GM12878 (cell line): ENCODE results near the gene RXYLT1. TPM values are rescaled to one million over a fixed set of nuclear protein-coding genes. Genes with fewer than 3 reads are reported as not detected.

ENCODE experiments used
- ATAC-seq: fragments of 200-7000 bp; cut with Tn5 transposase; 3 replicates; pipeline ENCODE4 v1.9.1; 2020; ENCODE audit warnings: mild to moderate bottlenecking, moderate library complexity
- BruUV-seq: library from RNA; stranded (reverse); fragments of 400-500 nt; replicated peaks from 2 replicates; lab custom pipeline; 2021; lab: Mats Ljungman, UMichigan
- CTCF ChIA-PET: fragments of 300-600 bp; sonication (Branson Sonifier 250); formaldehyde crosslinking; extraction: SDS; loops from one replicate; lab custom pipeline; 2021; ENCODE audit warnings: inconsistent platforms; lab: Yijun Ruan, JAX
- POLR2A ChIA-PET: fragments of 350-600 bp; formaldehyde crosslinking; extraction: SDS; loops from one replicate; lab custom pipeline; 2021; ENCODE audit warnings: inconsistent platforms; lab: Charles Lee
- RAD21 ChIA-PET: fragments of 300-600 bp; sonication (Branson Sonifier 250); formaldehyde crosslinking; loops from one replicate; lab custom pipeline; 2023; ENCODE audit warnings: antibody characterized with exemption; ENCODE audit not compliant: unreplicated experiment; lab: Charles Lee
- SMC1A ChIA-PET: fragments of 300-600 bp; sonication (Branson Sonifier 250); formaldehyde crosslinking; loops from one replicate; lab custom pipeline; 2023; ENCODE audit not compliant: unreplicated experiment, uncharacterized antibody; lab: Charles Lee
- DNase-seq: peaks from one replicate; pipeline ENCODE4 v3.0.0-alpha.2; 2011; ENCODE audit warnings: low read depth, low spot score
- FAIRE-seq: peaks from 3 replicates; lab custom pipeline; 2011; peaks lifted over from hg19 to GRCh38; lab: Jason Lieb, UNC
- H2AFZ ChIP-seq: 2 replicates; pipeline ENCODE4 v1.6.0; 2011; ENCODE audit warnings: low read depth, low read length, control low read depth; ENCODE audit not compliant: control insufficient read depth
- H3K27ac ChIP-seq: 2 replicates; pipeline ENCODE4 v1.5.1; 2011; ENCODE audit warnings: control low read depth; ENCODE audit not compliant: control insufficient read depth, insufficient read depth
- H3K27me3 ChIP-seq, 2 experiments: replicated peaks in 1 of 2; 2 replicates each; pipeline versions ENCODE4 v1.6.0 to v1.6.1; 2011; ENCODE audit warnings: low read length in 1 of 2; ENCODE audit not compliant: control insufficient read depth in 2 of 2, insufficient read depth in 2 of 2
- H3K36me3 ChIP-seq, 2 experiments: 2 replicates each; pipeline ENCODE4 v1.5.1; 2011; ENCODE audit warnings: low read length in 1 of 2; ENCODE audit not compliant: control insufficient read depth in 2 of 2, insufficient read depth in 2 of 2
- H3K4me1 ChIP-seq: 2 replicates; pipeline ENCODE4 v1.6.1; 2011; ENCODE audit warnings: mild to moderate bottlenecking, low read length, moderate library complexity, mixed read lengths; ENCODE audit not compliant: control insufficient read depth, insufficient read depth
- H3K4me2 ChIP-seq: 2 replicates; pipeline ENCODE4 v1.6.0; 2011; ENCODE audit warnings: control low read depth; ENCODE audit not compliant: control insufficient read depth, insufficient read depth
- H3K4me3 ChIP-seq: fragments of 200-600 bp; sonication (generic); 2 replicates; pipeline ENCODE4 v1.5.1; 2016
- H3K79me2 ChIP-seq: 2 replicates; pipeline ENCODE4 v1.6.0; 2011; ENCODE audit warnings: low read length; ENCODE audit not compliant: control insufficient read depth, insufficient read depth
- H3K9ac ChIP-seq: 2 replicates; pipeline ENCODE4 v1.8.0; 2011; ENCODE audit warnings: low read length, control low read depth, mixed read lengths; ENCODE audit not compliant: control insufficient read depth, insufficient read depth
- H3K9me3 ChIP-seq: replicated peaks from 3 replicates; pipeline ENCODE4 v1.5.1; 2011; ENCODE audit warnings: mild to moderate bottlenecking, low read length; ENCODE audit not compliant: control insufficient read depth, insufficient read depth
- H4K20me1 ChIP-seq: 2 replicates; pipeline ENCODE4 v1.6.0; 2011; ENCODE audit not compliant: control insufficient read depth, insufficient read depth
- BACH1 ChIP-seq: fragments of 450-650 bp; IDR thresholded peaks from 2 replicates; pipeline ENCODE4 v1.6.1; 2017; ENCODE audit warnings: mild to moderate bottlenecking, borderline replicate concordance
- BCL11A ChIP-seq: IDR thresholded peaks from 2 replicates; pipeline ENCODE4 v1.6.1; 2011; ENCODE audit warnings: low read depth, low read length
- CBX5 ChIP-seq: sonication (generic); IDR thresholded peaks from 2 replicates; pipeline ENCODE4 v1.6.1; 2016; ENCODE audit warnings: low read depth, moderate library complexity, mild to moderate bottlenecking, inconsistent platforms
- CHD2 ChIP-seq: IDR thresholded peaks from 2 replicates; pipeline ENCODE4 v1.6.1; 2011; ENCODE audit warnings: low read depth, low read length, improper control_type of control experiment, borderline replicate concordance
- E2F4 ChIP-seq: IDR thresholded peaks from 2 replicates; pipeline ENCODE4 v1.6.1; 2012; ENCODE audit warnings: low read depth, low read length, improper control_type of control experiment
- KDM1A ChIP-seq: fragments of 200-600 bp; sonication (generic); IDR thresholded peaks from 2 replicates; pipeline ENCODE4 v1.6.1; 2016; ENCODE audit warnings: borderline replicate concordance
- PRDM15 ChIP-seq: fragments of 450-650 bp; formaldehyde crosslinking; IDR thresholded peaks from 2 replicates; pipeline ENCODE4 v1.4.0; 2020; ENCODE audit warnings: mild to moderate bottlenecking, moderate library complexity
- RAD51 ChIP-seq: fragments of 450-650 bp; IDR thresholded peaks from 2 replicates; pipeline ENCODE4 v1.6.1; 2016; ENCODE audit warnings: moderate library complexity, mild to moderate bottlenecking, inconsistent platforms
- RB1 ChIP-seq: fragments of 450-650 bp; formaldehyde crosslinking; IDR thresholded peaks from 2 replicates; pipeline ENCODE4 v1.6.1; 2017; ENCODE audit warnings: mild to moderate bottlenecking, borderline replicate concordance
- REST ChIP-seq: IDR thresholded peaks from 2 replicates; pipeline ENCODE4 v1.6.1; 2012; ENCODE audit warnings: mild to moderate bottlenecking, low read depth, low read length
- SMAD1 ChIP-seq: fragments of 450-650 bp; IDR thresholded peaks from 2 replicates; pipeline ENCODE4 v1.6.1; 2018; ENCODE audit warnings: mild to moderate bottlenecking, low read depth; ENCODE audit not compliant: partially characterized antibody
- TBL1XR1 ChIP-seq: IDR thresholded peaks from 2 replicates; pipeline ENCODE4 v1.6.1; 2012; ENCODE audit warnings: low read depth, low read length, improper control_type of control experiment
- TCF12 ChIP-seq: IDR thresholded peaks from 2 replicates; pipeline ENCODE4 v1.6.1; 2011; ENCODE audit warnings: low read depth, mild to moderate bottlenecking, low read length
- YY1 ChIP-seq: IDR thresholded peaks from 2 replicates; pipeline ENCODE4 v1.6.1; 2011; ENCODE audit warnings: low read depth, mild to moderate bottlenecking, low read length
- WGBS: methylation state at CpG from one replicate; pipeline ENCODE4 v1.1.6; 2016; ENCODE audit warnings: low lambda C conversion rate; ENCODE audit not compliant: insufficient replicate concordance, insufficient coverage; ENCODE audit errors: missing lambda C conversion rate; 5-methylcytosine and 5-hydroxymethylcytosine counted together
- in situ Hi-C: fragments of 300-500 bp; cut with MboI; formaldehyde crosslinking; loops from 9 replicates; pipeline ENCODE4 v1.14.3; 2018; ENCODE audit warnings: mixed read lengths
- intact Hi-C: fragments of 100-400 bp; cut with micrococcal nuclease; formaldehyde crosslinking; loops from one replicate; pipeline ENCODE4 v1.14.2; 2022; ENCODE audit not compliant: unreplicated experiment
- polyA plus RNA-seq, 11 experiments: library from polyadenylated mRNA; depleted of rRNA in 4 of 11; unstranded in 6 of 11; stranded (reverse) in 5 of 11; fragments of >200 nt; fragmentation: Nextera tagmentation in 4 of 11; fragmentation: Illumina TruSeq in 1 of 11; extraction: Ambion mirVana in 4 of 11; extraction: Trizol in 1 of 11; gene quantifications; 1 replicate in 1 of 11; 2 replicates in 10 of 11; pipeline versions ENCODE4 v1.2.1 to v1.2.3, GENCODE V29; 2011 to 2016; ENCODE audit warnings: inconsistent platforms in 2 of 11, missing spikeins in 2 of 11, low read depth in 1 of 11
- total RNA-seq, 4 experiments: library from RNA; depleted of rRNA in 3 of 4; stranded (reverse); fragments of >200 nt in 3 of 4; fragmentation: Illumina TruSeq in 1 of 4; extraction: Trizol in 1 of 4; gene quantifications; 2 replicates each; pipeline versions ENCODE4 v1.2.1 to v1.2.3, GENCODE V29; 2013 to 2021

Gene RXYLT1
- total and polyA plus RNA-seq, 10 of the 15 experiments (the other 5 are each of a cell fraction or from before 2014, with no cell fraction given) = 10.4 to 33.8 (median 21.5) TPM

- TF ChIP-seq YY1 = no peak
- TF ChIP-seq PRDM15 (CRISPR knock-in tag) = no peak
- TF ChIP-seq RAD51 = no peak
- TF ChIP-seq REST = no peak
These were observed 10.9 kb downstream of the RXYLT1 start (continued) for GRCh38 chr12:63790608-63790945.

GRCh38 chr12:63792338-63792737 is 12.6 kb downstream of the RXYLT1 start:
- FAIRE-seq (no peak), ATAC-seq (no peak), DNase-seq (no peak)
- no peaks in the 10 kb centered on the region for H3K4me1 ChIP-seq
- no peak overlapping the region for H3K9ac ChIP-seq
- CTCF ChIA-PET = interaction anchor here (1.0 to 1.1 kb wide), 2 partner anchors 10 to 11 kb away, joined by 3 read pairs; no protein-coding TSS in a partner anchor
- peaks cover 0 to 6% of the 10 kb centered on the region in 2 experiments; a peak in 1 of 4 replicates for H3K36me3 ChIP-seq
- H3K27me3 ChIP-seq = no peaks in the 10 kb centered on the region
- no peak overlapping the region for H3K27ac ChIP-seq
- SMC1A ChIA-PET = interaction anchor here (1.8 kb wide), 1 partner anchor 9 kb away, joined by 5 read pairs; no protein-coding TSS in a partner anchor
- 100% methylated on average over 3 of the region's 3 CpGs for WGBS
- intact Hi-C loops = no loop called here
- H3K4me2 ChIP-seq = no peak overlapping the region
- no peak overlapping the region for H2AFZ ChIP-seq
- BruUV-seq = no TSS peak
- H3K9me3 ChIP-seq = no peaks in the 10 kb centered on the region
- RAD21 ChIA-PET = no interaction called here
- H3K4me3 ChIP-seq = no peak overlapping the region
- no peaks in the 10 kb centered on the region for H3K79me2 ChIP-seq
- H4K20me1 ChIP-seq = no peaks in the 10 kb centered on the region
- POLR2A ChIA-PET = no interaction called here
- in situ Hi-C loops = no loop called here
- TF ChIP-seq KDM1A (no peak), CHD2 (no peak), RB1 (no peak), E2F4 (no peak), TCF12 (no peak), SMAD1 (no peak), CBX5 (no peak), BACH1 (no peak), BCL11A (no peak), TBL1XR1 (no peak)
